Measurements from ENCODE around the gene HDAC7. TPM values are rescaled to one million over a fixed set of nuclear protein-coding genes. Genes with fewer than 3 reads are reported as not detected.
"Not testable (repeated sequence)": the region's sequence is repeated elsewhere in the genome, so short reads cannot be mapped to it uniquely, and the experiment has no call there.

The HDAC7 gene
- total RNA-seq, 1 donor from 2014 or later: 120 TPM

DNA sequence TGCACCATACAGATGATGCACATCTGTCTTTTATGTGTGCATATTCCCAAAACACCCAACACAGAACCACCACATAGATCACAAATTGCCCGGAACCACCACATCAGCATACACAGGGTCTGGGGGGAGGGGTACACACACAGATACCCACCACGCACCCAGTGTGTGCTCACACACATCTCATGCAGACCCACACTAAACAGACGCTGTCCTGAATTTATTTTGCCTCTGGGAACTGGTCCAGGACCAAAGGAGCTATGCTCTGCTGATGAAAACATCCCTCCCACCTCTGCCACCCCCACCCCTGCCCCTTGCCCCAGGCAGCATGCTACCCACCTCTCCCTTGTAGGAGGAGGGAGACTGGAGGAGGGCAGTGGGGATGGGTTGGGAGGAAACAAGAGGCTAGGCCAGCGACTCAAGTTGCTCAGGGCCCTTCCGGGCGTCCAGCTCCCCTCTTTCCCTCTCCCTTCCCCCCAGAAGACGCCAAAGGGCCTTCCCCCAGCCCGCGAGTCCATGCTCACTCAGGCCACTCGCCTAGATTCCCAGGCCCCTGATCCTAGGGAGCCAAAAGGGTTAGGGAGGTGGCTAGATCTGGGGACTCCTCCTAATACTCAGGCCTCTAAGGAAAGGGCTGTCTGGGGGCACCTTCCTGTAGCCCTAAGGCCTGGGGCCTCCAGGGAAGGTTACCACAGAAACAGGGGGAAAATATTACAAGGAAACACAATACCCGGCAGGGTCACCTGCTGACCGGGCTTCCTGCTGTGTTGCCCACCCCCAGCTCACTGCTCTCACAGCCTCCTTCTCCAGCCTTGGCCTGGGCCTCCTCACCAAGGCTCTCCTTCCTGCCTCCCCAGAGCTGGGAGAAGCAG, 3.1 kb downstream of the HDAC7 start:
- H3K9me3 Mint-ChIP-seq (ENCODE audit: unreplicated experiment): no peaks in the 10 kb centered on the region
- no peaks in the 10 kb centered on the region for H3K27me3 Mint-ChIP-seq (ENCODE audit: unreplicated experiment)
- H3K27ac Mint-ChIP-seq (ENCODE audit: unreplicated experiment): peak overlapping the region; percentile 92
- no peak for DNase-seq (ENCODE audit: extremely low spot score, unreplicated experiment)
- H3K4me1 Mint-ChIP-seq (ENCODE audit: unreplicated experiment): peaks cover 83% of the 10 kb centered on the region
- TF ChIP-seq, protein P1, sequence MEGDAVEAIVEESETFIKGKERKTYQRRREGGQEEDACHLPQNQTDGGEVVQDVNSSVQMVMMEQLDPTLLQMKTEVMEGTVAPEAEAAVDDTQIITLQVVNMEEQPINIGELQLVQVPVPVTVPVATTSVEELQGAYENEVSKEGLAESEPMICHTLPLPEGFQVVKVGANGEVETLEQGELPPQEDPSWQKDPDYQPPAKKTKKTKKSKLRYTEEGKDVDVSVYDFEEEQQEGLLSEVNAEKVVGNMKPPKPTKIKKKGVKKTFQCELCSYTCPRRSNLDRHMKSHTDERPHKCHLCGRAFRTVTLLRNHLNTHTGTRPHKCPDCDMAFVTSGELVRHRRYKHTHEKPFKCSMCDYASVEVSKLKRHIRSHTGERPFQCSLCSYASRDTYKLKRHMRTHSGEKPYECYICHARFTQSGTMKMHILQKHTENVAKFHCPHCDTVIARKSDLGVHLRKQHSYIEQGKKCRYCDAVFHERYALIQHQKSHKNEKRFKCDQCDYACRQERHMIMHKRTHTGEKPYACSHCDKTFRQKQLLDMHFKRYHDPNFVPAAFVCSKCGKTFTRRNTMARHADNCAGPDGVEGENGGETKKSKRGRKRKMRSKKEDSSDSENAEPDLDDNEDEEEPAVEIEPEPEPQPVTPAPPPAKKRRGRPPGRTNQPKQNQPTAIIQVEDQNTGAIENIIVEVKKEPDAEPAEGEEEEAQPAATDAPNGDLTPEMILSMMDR (IDR thresholded peaks at IDR 0.05): no peak
- peak overlapping the region; percentile 79 for H3K4me3 Mint-ChIP-seq (ENCODE audit: unreplicated experiment)
- H3K36me3 Mint-ChIP-seq (ENCODE audit: unreplicated experiment): peaks cover 2% of the 10 kb centered on the region

DNA sequence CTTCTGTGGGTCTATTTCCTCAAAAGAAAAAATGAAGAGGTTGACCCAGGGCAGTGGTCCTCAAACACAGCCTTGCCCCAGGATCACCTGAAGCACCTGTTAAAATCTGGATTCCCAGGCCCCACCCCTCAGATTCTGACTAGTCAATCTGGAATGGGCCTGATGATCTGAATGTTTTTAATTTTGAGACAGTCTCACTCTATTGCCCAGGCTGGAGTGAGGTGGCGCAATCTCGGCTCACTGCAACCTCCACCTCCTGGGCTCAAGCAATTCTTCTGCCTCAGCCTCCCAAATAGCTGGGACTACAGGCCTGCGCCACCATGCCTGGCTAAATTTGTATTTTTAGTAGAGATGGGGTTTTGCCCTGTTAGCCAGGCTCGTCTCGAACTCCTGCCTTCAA, 4.3 kb downstream of the HDAC7 start:
- DNase-seq (ENCODE audit: extremely low spot score, unreplicated experiment); H3K4me3 Mint-ChIP-seq (ENCODE audit: unreplicated experiment); H3K36me3 Mint-ChIP-seq (ENCODE audit: unreplicated experiment); H3K27me3 Mint-ChIP-seq (ENCODE audit: unreplicated experiment); H3K9me3 Mint-ChIP-seq (ENCODE audit: unreplicated experiment): not testable (repeated sequence)
- Mint-ChIP-seq H3K4me1 (ENCODE audit: unreplicated experiment) (peaks cover 83% of the 10 kb centered on the region), H3K27ac (ENCODE audit: unreplicated experiment) (peak overlapping the region; percentile 92)

GRCh38 chr12:47814539-47815170, 5.0 kb downstream of the HDAC7 start:
- H3K36me3 Mint-ChIP-seq (ENCODE audit: unreplicated experiment): peaks cover 2% of the 10 kb centered on the region
- no peak for DNase-seq (ENCODE audit: extremely low spot score, unreplicated experiment)
- no peaks in the 10 kb centered on the region for H3K9me3 Mint-ChIP-seq (ENCODE audit: unreplicated experiment)
- TF ChIP-seq, protein P1 (IDR thresholded peaks at IDR 0.05): no peak
- H3K27me3 Mint-ChIP-seq (ENCODE audit: unreplicated experiment): no peaks in the 10 kb centered on the region
- peak overlapping the region; percentile 97 for H3K27ac Mint-ChIP-seq (ENCODE audit: unreplicated experiment)
- H3K4me1 Mint-ChIP-seq (ENCODE audit: unreplicated experiment): peaks cover 87% of the 10 kb centered on the region
- H3K4me3 Mint-ChIP-seq (ENCODE audit: unreplicated experiment): no peak overlapping the region

DNA sequence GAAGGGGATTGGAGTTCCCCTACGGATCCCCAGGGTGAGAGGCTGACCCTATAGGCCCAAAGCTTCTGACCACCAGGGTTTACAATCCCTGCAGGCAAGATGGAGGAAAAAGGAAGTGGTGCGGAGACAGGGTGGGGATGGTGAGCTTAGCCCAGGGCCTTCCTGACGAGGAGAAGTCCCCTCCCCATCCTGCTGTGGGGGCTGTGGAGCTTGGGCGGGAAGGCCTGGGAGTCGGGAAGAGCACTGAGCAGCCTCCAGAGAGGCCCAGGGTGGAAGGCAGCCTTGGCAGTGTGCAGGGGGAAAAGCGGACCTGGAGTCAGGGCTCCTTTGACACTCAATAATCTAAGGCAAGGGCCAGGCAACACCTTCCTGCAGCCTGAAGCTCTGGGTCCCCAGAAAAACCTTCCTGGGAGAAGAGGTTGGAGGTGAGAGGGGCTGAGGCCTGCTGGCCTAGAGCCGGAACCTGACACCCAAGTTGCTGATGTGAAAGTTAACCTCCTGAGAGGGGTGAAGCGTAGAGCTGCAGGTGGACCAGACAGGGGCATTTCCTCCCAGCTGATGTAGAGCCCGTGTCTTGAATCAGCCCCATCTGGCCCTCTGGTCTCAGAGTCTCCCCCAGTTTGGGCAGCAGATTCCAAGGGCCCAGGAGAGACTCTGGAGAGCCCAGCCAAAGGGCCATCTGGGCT, 6.0 kb downstream of the HDAC7 start:
- Mint-ChIP-seq H3K27me3 (ENCODE audit: unreplicated experiment) (no peaks in the 10 kb centered on the region), H3K4me3 (ENCODE audit: unreplicated experiment) (peak overlapping the region; percentile 61), H3K27ac (ENCODE audit: unreplicated experiment) (peak overlapping the region; percentile 97), H3K4me1 (ENCODE audit: unreplicated experiment) (peaks cover 94% of the 10 kb centered on the region), H3K36me3 (ENCODE audit: unreplicated experiment) (peaks cover 2% of the 10 kb centered on the region), H3K9me3 (ENCODE audit: unreplicated experiment) (no peaks in the 10 kb centered on the region)
- TF ChIP-seq, protein P1 (IDR thresholded peaks at IDR 0.05): no peak
- no peak for DNase-seq (ENCODE audit: extremely low spot score, unreplicated experiment)

- Mint-ChIP-seq H3K4me1 (ENCODE audit: unreplicated experiment) (peaks cover 94% of the 10 kb centered on the region), H3K4me3 (ENCODE audit: unreplicated experiment) (peak overlapping the region; percentile 61), H3K27me3 (ENCODE audit: unreplicated experiment) (no peaks in the 10 kb centered on the region), H3K27ac (ENCODE audit: unreplicated experiment) (peak overlapping the region; percentile 97), H3K9me3 (ENCODE audit: unreplicated experiment) (no peaks in the 10 kb centered on the region), H3K36me3 (ENCODE audit: unreplicated experiment) (peaks cover 2% of the 10 kb centered on the region)
- TF ChIP-seq, protein P1 (IDR thresholded peaks at IDR 0.05): no peak
- peak; percentile 94 for DNase-seq (ENCODE audit: extremely low spot score, unreplicated experiment)
Measured at GRCh38 chr12:47812797-47813510, 6.7 kb downstream of the HDAC7 start.
